PC-9 (cell line): ENCODE measurements around the gene ENG. TPM values are rescaled to one million over a fixed set of nuclear protein-coding genes. Genes with fewer than 3 reads are reported as not detected.

Source experiments
- BruUV-seq: library from RNA; stranded (reverse); fragments of 400-500 nt; replicated peaks from 2 replicates; lab custom pipeline; 2021; lab: Mats Ljungman, UMichigan
- CTCF ChIA-PET: fragments of 300-600 bp; sonication (Branson Sonifier 250); formaldehyde crosslinking; loops from one replicate; lab custom pipeline; 2022; ENCODE audit warnings: antibody characterized with exemption; lab: Charles Lee
- POLR2A ChIA-PET: fragments of 300-600 bp; sonication (Branson Sonifier 250); formaldehyde crosslinking; loops from one replicate; lab custom pipeline; 2022; ENCODE audit warnings: antibody characterized with exemption; ENCODE audit not compliant: unreplicated experiment; lab: Charles Lee
- DNase-seq, 2 experiments: peaks; one replicate each; pipeline versions ENCODE4 v3.0.0 to v3.0.0-alpha.2; 2015 to 2022; ENCODE audit warnings: mixed read lengths in 1 of 2
- H2AFZ ChIP-seq: fragments of 200-600 bp; sonication (generic); 2 replicates; pipeline ENCODE4 v1.8.1; 2017; ENCODE audit warnings: antibody characterized with exemption
- H3F3A ChIP-seq: fragments of 200-600 bp; sonication (generic); 2 replicates; pipeline ENCODE4 v1.8.1; 2017; ENCODE audit warnings: antibody characterized with exemption, mild to moderate bottlenecking, low read depth; ENCODE audit not compliant: insufficient read depth
- H3K27ac ChIP-seq: fragments of 200-600 bp; sonication (generic); 2 replicates; pipeline ENCODE4 v1.6.1; 2016; ENCODE audit warnings: mixed run types
- H3K27me3 ChIP-seq: fragments of 200-600 bp; sonication (generic); 2 replicates; pipeline ENCODE4 v1.6.1; 2016; ENCODE audit warnings: low read depth, mixed run types; ENCODE audit not compliant: insufficient read depth
- H3K36me3 ChIP-seq: fragments of 200-600 bp; sonication (generic); 2 replicates; pipeline ENCODE4 v1.6.1; 2016; ENCODE audit warnings: low read depth, mixed run types
- H3K4me1 ChIP-seq: fragments of 200-600 bp; sonication (generic); replicated peaks from 2 replicates; pipeline ENCODE4 v1.6.1; 2016; ENCODE audit warnings: mixed run types; ENCODE audit not compliant: insufficient read depth
- H3K4me2 ChIP-seq: fragments of 200-600 bp; sonication (generic); 2 replicates; pipeline ENCODE4 v1.6.1; 2017; ENCODE audit warnings: mixed run types
- H3K4me3 ChIP-seq: fragments of 200-600 bp; sonication (generic); 2 replicates; pipeline ENCODE4 v1.6.1; 2016; ENCODE audit warnings: mixed run types
- H3K79me2 ChIP-seq: fragments of 200-600 bp; sonication (generic); 2 replicates; pipeline ENCODE4 v1.6.1; 2017; ENCODE audit warnings: low read depth, mixed run types
- H3K9me2 ChIP-seq: fragments of 200-600 bp; sonication (generic); 2 replicates; pipeline ENCODE4 v1.8.1; 2017; ENCODE audit warnings: mild to moderate bottlenecking; ENCODE audit not compliant: insufficient read depth
- H3K9me3 ChIP-seq: fragments of 200-600 bp; sonication (generic); 2 replicates; pipeline ENCODE4 v1.8.1; 2016; ENCODE audit warnings: low read depth; ENCODE audit not compliant: insufficient read depth
- H4K20me1 ChIP-seq: fragments of 200-600 bp; sonication (generic); 2 replicates; pipeline ENCODE4 v1.8.1; 2017; ENCODE audit not compliant: insufficient read depth
- EZH2 ChIP-seq: fragments of 200-600 bp; sonication (generic); IDR thresholded peaks from 2 replicates; pipeline ENCODE4 v1.8.0; 2017; ENCODE audit warnings: antibody characterized with exemption, low read depth
- intact Hi-C: fragments of 100-400 bp; cut with micrococcal nuclease; formaldehyde crosslinking; loops from one replicate; pipeline ENCODE4 v1.10.0; 2022; ENCODE audit not compliant: unreplicated experiment
- total RNA-seq: library from RNA; stranded (reverse); gene quantifications from 2 replicates; pipeline ENCODE4 v1.2.3, GENCODE V29; 2021
- TF ChIP-seq, protein P1 (sequence below): fragments of 200-600 bp; sonication (generic); conservative IDR thresholded peaks from 2 replicates; pipeline ENCODE4 v1.6.1; 2017; ENCODE audit warnings: mixed run types, antibody characterized with exemption, mild to moderate bottlenecking, moderate library complexity

The ENG gene
- total RNA-seq, 1 experiment from 2014 or later: 23.1 TPM

- DNase-seq: no peak
- ChIA-PET POLR2A (no interaction called here), CTCF (no interaction called here)
- intact Hi-C loops: no loop called here
- H3K4me3 ChIP-seq: no peak overlapping the region
- H2AFZ ChIP-seq: no peak overlapping the region
- BruUV-seq: no TSS peak
- peaks cover 24% of the 10 kb centered on the region for H3K36me3 ChIP-seq
- H3K9me3 ChIP-seq: peaks cover 8% of the 10 kb centered on the region; the same call in 1 of the 2 replicates
- no peaks in the 10 kb centered on the region for H4K20me1 ChIP-seq
- H3K9me2 ChIP-seq: no peaks in the 10 kb centered on the region
- no peaks in the 10 kb centered on the region for H3K4me1 ChIP-seq
- H3K4me2 ChIP-seq: no peak overlapping the region
- no peaks in the 10 kb centered on the region for H3K27me3 ChIP-seq
- no peak overlapping the region for H3K27ac ChIP-seq
- TF ChIP-seq EZH2: no peak
- TF ChIP-seq, protein P1, sequence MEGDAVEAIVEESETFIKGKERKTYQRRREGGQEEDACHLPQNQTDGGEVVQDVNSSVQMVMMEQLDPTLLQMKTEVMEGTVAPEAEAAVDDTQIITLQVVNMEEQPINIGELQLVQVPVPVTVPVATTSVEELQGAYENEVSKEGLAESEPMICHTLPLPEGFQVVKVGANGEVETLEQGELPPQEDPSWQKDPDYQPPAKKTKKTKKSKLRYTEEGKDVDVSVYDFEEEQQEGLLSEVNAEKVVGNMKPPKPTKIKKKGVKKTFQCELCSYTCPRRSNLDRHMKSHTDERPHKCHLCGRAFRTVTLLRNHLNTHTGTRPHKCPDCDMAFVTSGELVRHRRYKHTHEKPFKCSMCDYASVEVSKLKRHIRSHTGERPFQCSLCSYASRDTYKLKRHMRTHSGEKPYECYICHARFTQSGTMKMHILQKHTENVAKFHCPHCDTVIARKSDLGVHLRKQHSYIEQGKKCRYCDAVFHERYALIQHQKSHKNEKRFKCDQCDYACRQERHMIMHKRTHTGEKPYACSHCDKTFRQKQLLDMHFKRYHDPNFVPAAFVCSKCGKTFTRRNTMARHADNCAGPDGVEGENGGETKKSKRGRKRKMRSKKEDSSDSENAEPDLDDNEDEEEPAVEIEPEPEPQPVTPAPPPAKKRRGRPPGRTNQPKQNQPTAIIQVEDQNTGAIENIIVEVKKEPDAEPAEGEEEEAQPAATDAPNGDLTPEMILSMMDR: no peak
- 0 out of 2 replicates have a peak, but pooled peaks cover 1% of the 10 kb centered on the region for H3K79me2 ChIP-seq
- 0 out of 2 replicates have a peak, but pooled peaks cover 3% of the 10 kb centered on the region for H3F3A ChIP-seq
Observed at GRCh38 chr9:127892831-127893230, 38.4 kb upstream of the ENG start.

DNA sequence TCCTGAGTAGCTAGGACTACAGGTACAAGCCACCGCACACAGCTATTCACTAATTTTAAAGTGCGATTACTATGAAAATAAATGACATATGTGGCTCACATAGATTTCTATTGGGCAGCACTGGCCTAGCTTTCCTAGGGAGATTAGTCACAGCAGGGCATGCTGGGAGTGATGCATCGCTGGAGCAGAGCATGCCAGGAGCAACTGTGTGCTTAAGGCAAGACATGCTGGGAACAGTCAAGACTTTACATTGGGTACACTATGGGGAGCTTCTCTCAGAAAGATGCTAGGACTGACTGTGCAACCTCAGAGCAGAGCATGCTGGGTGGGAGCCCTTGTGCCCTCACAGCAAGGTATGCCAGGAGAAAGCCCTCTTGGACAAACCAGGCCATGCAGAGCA lies 35.6 kb upstream of the ENG start:
- no peak for TF ChIP-seq EZH2
- TF ChIP-seq, protein P1: no peak
- ChIA-PET POLR2A (interaction anchor here (0.6 to 0.7 kb wide), 2 partner anchors 12 to 32 kb away, joined by 3 read pairs; no protein-coding TSS in a partner anchor), CTCF (no interaction called here)
- H3K27ac ChIP-seq: no peak overlapping the region
- H3K4me1 ChIP-seq: no peaks in the 10 kb centered on the region
- H3K4me3 ChIP-seq: no peak overlapping the region
- H3K4me2 ChIP-seq: no peak overlapping the region
- H3F3A ChIP-seq: peaks cover 3% of the 10 kb centered on the region; the same call in 1 of the 2 replicates
- H2AFZ ChIP-seq: no peak overlapping the region
- peaks cover 8% of the 10 kb centered on the region; the same call in 1 of the 2 replicates for H3K9me3 ChIP-seq
- intact Hi-C loops: no loop called here
- H3K9me2 ChIP-seq: no peaks in the 10 kb centered on the region
- BruUV-seq: no TSS peak
- peaks cover 24% of the 10 kb centered on the region for H3K36me3 ChIP-seq
- DNase-seq: no peak
- no peaks in the 10 kb centered on the region for H3K27me3 ChIP-seq
- H3K79me2 ChIP-seq: no peaks in the 10 kb centered on the region
- no peaks in the 10 kb centered on the region for H4K20me1 ChIP-seq

- intact Hi-C loops: no loop called here
- POLR2A ChIA-PET: no interaction called here
- CTCF ChIA-PET: no interaction called here
Observed at GRCh38 chr9:127887792-127888191, 33.3 kb upstream of the ENG start.

More at GRCh38 chr9:127887792-127888191, 33.3 kb upstream of the ENG start:
- H3K9me3 ChIP-seq: peaks cover 5% of the 10 kb centered on the region; the same call in 1 of the 2 replicates
- no peaks in the 10 kb centered on the region for H4K20me1 ChIP-seq
- H2AFZ ChIP-seq: no peak overlapping the region
- no peaks in the 10 kb centered on the region for H3K79me2 ChIP-seq
- no peaks in the 10 kb centered on the region for H3K27me3 ChIP-seq
- H3K9me2 ChIP-seq: no peaks in the 10 kb centered on the region
- no peak overlapping the region for H3K27ac ChIP-seq
- TF ChIP-seq EZH2: no peak
- TF ChIP-seq, protein P1: peak; percentile 37; the same call in 1 of the 2 replicates
- H3K4me3 ChIP-seq: no peak overlapping the region
- no peaks in the 10 kb centered on the region for H3K4me1 ChIP-seq
- H3F3A ChIP-seq: peaks cover 3% of the 10 kb centered on the region; the same call in 1 of the 2 replicates
- no peak for DNase-seq
- no peak overlapping the region for H3K4me2 ChIP-seq
- H3K36me3 ChIP-seq: 0 out of 2 replicates have a peak, but pooled peaks cover 3% of the 10 kb centered on the region
- no TSS peak for BruUV-seq
